B cell (primary cell): Measurements from ENCODE around the gene AFDN. TPM values are rescaled to one million over a fixed set of nuclear protein-coding genes. Genes with fewer than 3 reads are reported as not detected.

ENCODE experiments used
- ATAC-seq: fragments of 200-7000 bp; cut with Tn5 transposase; one replicate; pipeline ENCODE4 v1.10.0; 2021; ENCODE audit warnings: low read depth, mild to moderate bottlenecking, moderate number of reproducible peaks, moderate library complexity
- CTCF ChIA-PET: fragments of 350-600 bp; sonication (Branson Sonifier 250); formaldehyde crosslinking; loops from one replicate; lab custom pipeline; 2021; ENCODE audit warnings: antibody characterized with exemption, inconsistent platforms; lab: Charles Lee
- POLR2A ChIA-PET: fragments of 350-600 bp; sonication (Branson Sonifier 250); formaldehyde crosslinking; loops from one replicate; lab custom pipeline; 2021; ENCODE audit warnings: antibody characterized with exemption; lab: Charles Lee
- DNase-seq: peaks from one replicate; pipeline ENCODE4 v3.0.0; 2013
- H2AFZ ChIP-seq: 2 replicates; pipeline ENCODE4 v1.6.1; 2012; ENCODE audit warnings: mild to moderate bottlenecking, low read depth, low read length; ENCODE audit not compliant: insufficient read depth, poor library complexity, severe bottlenecking
- H3K27ac ChIP-seq, 2 donors: 1 replicate in 1 of 2; 2 replicates in 1 of 2; pipeline ENCODE4 v1.5.1; 2012 to 2013; ENCODE audit warnings: low read length in 2 of 2, mild to moderate bottlenecking in 2 of 2, moderate library complexity in 1 of 2
- H3K27me3 ChIP-seq, 4 experiments: fragments of 200-600 bp in 1 of 4; sonication (generic) in 1 of 4; replicated peaks in 1 of 4; 1 replicate in 2 of 4; 2 replicates in 2 of 4; pipeline versions ENCODE4 v1.6.1 to v1.7.0; 2013 to 2016; ENCODE audit warnings: low read length in 3 of 4, mild to moderate bottlenecking in 2 of 4, mixed read lengths in 1 of 4, moderate library complexity in 1 of 4; ENCODE audit not compliant: insufficient read depth in 4 of 4, control insufficient read depth in 3 of 4; ENCODE audit errors: control extremely low read depth in 1 of 4
- H3K36me3 ChIP-seq, 2 experiments: replicated peaks in 1 of 2; 1 replicate in 1 of 2; 2 replicates in 1 of 2; pipeline versions ENCODE4 v1.6.1 to v1.7.1; 2013; ENCODE audit warnings: low read length in 1 of 2; ENCODE audit not compliant: insufficient read depth in 2 of 2, control insufficient read depth in 1 of 2; ENCODE audit errors: control extremely low read depth in 1 of 2, extremely low read depth in 1 of 2
- H3K4me1 ChIP-seq, 2 donors: fragments of 200-600 bp in 1 of 2; sonication (generic) in 1 of 2; 1 replicate in 1 of 2; 2 replicates in 1 of 2; pipeline versions ENCODE4 v1.5.1 to v1.6.1; 2013 to 2017; ENCODE audit warnings: low read length in 2 of 2; ENCODE audit not compliant: control insufficient read depth in 2 of 2, insufficient read depth in 2 of 2
- H3K4me2 ChIP-seq: replicated peaks from 2 replicates; pipeline ENCODE3; 2012; ENCODE audit warnings: mild to moderate bottlenecking, low read depth, low read length; ENCODE audit not compliant: poor library complexity, severe bottlenecking
- H3K4me3 ChIP-seq, 5 experiments: fragments of 200-600 bp in 1 of 5; sonication (generic) in 1 of 5; 1 replicate in 3 of 5; 2 replicates in 2 of 5; pipeline versions ENCODE4 v1.5.1 to v1.7.0; 2011 to 2016; ENCODE audit warnings: low read length in 4 of 5, mild to moderate bottlenecking in 4 of 5, low read depth in 2 of 5, control low read depth in 1 of 5, moderate library complexity in 1 of 5; ENCODE audit not compliant: insufficient read depth in 1 of 5; ENCODE audit errors: control extremely low read depth in 1 of 5, extremely low read depth in 1 of 5
- H3K79me2 ChIP-seq: fragments of 200-600 bp; sonication (generic); one replicate; pipeline ENCODE4 v1.6.0; 2016; ENCODE audit warnings: low read length; ENCODE audit not compliant: control insufficient read depth, insufficient read depth
- H3K9ac ChIP-seq: fragments of 200-600 bp; sonication (generic); 2 replicates; pipeline ENCODE4 v1.6.1; 2017; ENCODE audit warnings: mild to moderate bottlenecking, low read length, moderate library complexity
- H3K9me3 ChIP-seq, 3 donors: one replicate each; pipeline versions ENCODE4 v1.6.1 to v1.7.1; 2013; ENCODE audit warnings: low read length in 2 of 3; ENCODE audit not compliant: control insufficient read depth in 2 of 3, insufficient read depth in 1 of 3; ENCODE audit errors: control extremely low read depth in 1 of 3
- H4K20me1 ChIP-seq: 2 replicates; pipeline ENCODE4 v1.6.0; 2012; ENCODE audit warnings: mild to moderate bottlenecking, low read length; ENCODE audit not compliant: insufficient read depth, control insufficient read depth, poor library complexity, severe bottlenecking
- H3K27ac Mint-ChIP-seq: one replicate; pipeline ENCODE4 v1.8.0; 2021; ENCODE audit warnings: mixed read lengths
- H3K27me3 Mint-ChIP-seq: one replicate; pipeline ENCODE4 v1.8.0; 2021; ENCODE audit warnings: mixed read lengths
- H3K4me1 Mint-ChIP-seq: one replicate; pipeline ENCODE4 v1.8.0; 2021; ENCODE audit warnings: mixed read lengths
- H3K4me3 Mint-ChIP-seq: one replicate; pipeline ENCODE4 v1.8.0; 2021; ENCODE audit warnings: mixed read lengths
- H3K9me3 Mint-ChIP-seq: one replicate; pipeline ENCODE4 v1.8.0; 2022; ENCODE audit warnings: mixed read lengths; ENCODE audit not compliant: insufficient read depth
- EZH2 ChIP-seq: IDR thresholded peaks from 2 replicates; pipeline ENCODE4 v1.6.1; 2012; ENCODE audit warnings: borderline replicate concordance, low read depth, mild to moderate bottlenecking, moderate library complexity, low read length; ENCODE audit not compliant: insufficient read depth, poor library complexity, severe bottlenecking
- WGBS: methylation state at CpG from one replicate; pipeline ENCODE4 v1.1.5; 2013; ENCODE audit warnings: missing lambda C conversion rate; ENCODE audit not compliant: insufficient coverage; 5-methylcytosine and 5-hydroxymethylcytosine counted together
- intact Hi-C: fragments of 100-400 bp; cut with micrococcal nuclease; formaldehyde crosslinking; loops from one replicate; pipeline ENCODE4 v1.10.0; 2022
- polyA plus RNA-seq: library from polyadenylated mRNA; depleted of rRNA; stranded (reverse); fragments of >200 nt; gene quantifications from 2 replicates; pipeline ENCODE4 v1.2.3, GENCODE V29; 2012
- total RNA-seq, 2 donors: library from RNA; stranded (reverse); fragments of 120-200 nt in 1 of 2; gene quantifications; 1 replicate in 1 of 2; 2 replicates in 1 of 2; pipeline versions ENCODE4 v1.2.3 to v1.2.4, GENCODE V29; 2013 to 2022
- TF ChIP-seq, protein P1 (sequence below): fragments of 200-600 bp; IDR thresholded peaks from one replicate; pipeline ENCODE4 v1.8.0; 2022; ENCODE audit warnings: antibody characterized with exemption, mild to moderate bottlenecking

Gene AFDN
- total and polyA plus RNA-seq, 2 donors (not counting 1 experiment from before 2014, with no cell fraction given) = 15.4 to 70.5 TPM

DNA sequence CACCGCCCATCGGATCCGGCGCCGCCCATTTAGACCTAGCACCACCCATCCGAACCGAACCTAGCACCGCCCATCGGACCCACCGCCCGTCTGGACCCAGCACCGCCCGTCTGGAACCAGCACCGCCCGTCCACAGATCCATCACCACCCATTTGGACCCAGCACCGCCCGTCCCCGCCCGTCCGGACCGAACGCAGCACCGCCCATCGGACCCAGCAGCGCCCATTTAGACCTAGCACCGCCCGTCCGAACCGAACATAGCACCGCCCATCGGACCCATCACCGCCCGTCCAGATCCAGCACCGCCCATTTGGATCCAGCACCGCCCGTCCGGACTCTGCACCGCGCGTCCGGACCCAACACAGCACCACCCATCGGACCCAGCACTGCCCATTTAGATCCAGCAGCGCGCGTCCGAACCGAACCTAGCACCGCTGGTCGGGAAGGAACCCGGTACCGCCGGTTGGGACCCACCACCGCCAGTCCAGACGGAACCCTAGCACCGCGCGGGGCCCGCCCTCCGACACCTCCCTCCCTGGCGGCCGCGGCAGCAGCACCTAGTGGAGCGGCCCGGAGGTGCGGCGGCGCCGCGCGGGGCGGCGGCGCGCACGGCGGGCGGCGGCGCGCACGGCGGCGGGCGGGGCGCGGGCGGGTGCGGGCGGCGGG lies 348 bp upstream of the AFDN start:
- Mint-ChIP-seq H3K4me3 (peak overlapping the region; percentile 92), H3K27ac (peak overlapping the region; percentile 78), H3K4me1 (peaks cover 26% of the 10 kb centered on the region), H3K27me3 (peaks cover 20% of the 10 kb centered on the region), H3K9me3 (no peaks in the 10 kb centered on the region)
- DNase-seq (peak; percentile 82), ATAC-seq (peak; percentile 85)
- ChIA-PET POLR2A (no interaction called here), CTCF (no interaction called here)
- peak overlapping the region; percentile 98 for H3K4me2 ChIP-seq
- no peaks in the 10 kb centered on the region for H3K36me3 ChIP-seq
- peak overlapping the region; percentile 90 for H3K9ac ChIP-seq
- H3K27me3 ChIP-seq = peaks cover 0 to 30% (median 18%) of the 10 kb centered on the region in 4 experiments
- TF ChIP-seq, protein P1, sequence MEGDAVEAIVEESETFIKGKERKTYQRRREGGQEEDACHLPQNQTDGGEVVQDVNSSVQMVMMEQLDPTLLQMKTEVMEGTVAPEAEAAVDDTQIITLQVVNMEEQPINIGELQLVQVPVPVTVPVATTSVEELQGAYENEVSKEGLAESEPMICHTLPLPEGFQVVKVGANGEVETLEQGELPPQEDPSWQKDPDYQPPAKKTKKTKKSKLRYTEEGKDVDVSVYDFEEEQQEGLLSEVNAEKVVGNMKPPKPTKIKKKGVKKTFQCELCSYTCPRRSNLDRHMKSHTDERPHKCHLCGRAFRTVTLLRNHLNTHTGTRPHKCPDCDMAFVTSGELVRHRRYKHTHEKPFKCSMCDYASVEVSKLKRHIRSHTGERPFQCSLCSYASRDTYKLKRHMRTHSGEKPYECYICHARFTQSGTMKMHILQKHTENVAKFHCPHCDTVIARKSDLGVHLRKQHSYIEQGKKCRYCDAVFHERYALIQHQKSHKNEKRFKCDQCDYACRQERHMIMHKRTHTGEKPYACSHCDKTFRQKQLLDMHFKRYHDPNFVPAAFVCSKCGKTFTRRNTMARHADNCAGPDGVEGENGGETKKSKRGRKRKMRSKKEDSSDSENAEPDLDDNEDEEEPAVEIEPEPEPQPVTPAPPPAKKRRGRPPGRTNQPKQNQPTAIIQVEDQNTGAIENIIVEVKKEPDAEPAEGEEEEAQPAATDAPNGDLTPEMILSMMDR = peak; percentile 35
- TF ChIP-seq EZH2 = no peak
- H3K79me2 ChIP-seq = no peaks in the 10 kb centered on the region
- under 1% methylated on average over 90 of the region's 90 CpGs for WGBS
- H3K27ac ChIP-seq = no peak overlapping the region
- H3K4me1 ChIP-seq = peaks cover 21 to 24% of the 10 kb centered on the region in 2 donors
- intact Hi-C loops = loop anchor here (5.0 kb wide), 1 partner anchor 474 kb away; no protein-coding TSS in a partner anchor
- H2AFZ ChIP-seq = peak overlapping the region; percentile 89
- peak overlapping the region; percentile 39 to 92 (median 64) for H3K4me3 ChIP-seq
- H4K20me1 ChIP-seq = no peaks in the 10 kb centered on the region
- peaks cover 0 to 18% (median 0%) of the 10 kb centered on the region in 3 donors for H3K9me3 ChIP-seq
